ENCODE measurements around the gene ELN.

ELN gene

DNA sequence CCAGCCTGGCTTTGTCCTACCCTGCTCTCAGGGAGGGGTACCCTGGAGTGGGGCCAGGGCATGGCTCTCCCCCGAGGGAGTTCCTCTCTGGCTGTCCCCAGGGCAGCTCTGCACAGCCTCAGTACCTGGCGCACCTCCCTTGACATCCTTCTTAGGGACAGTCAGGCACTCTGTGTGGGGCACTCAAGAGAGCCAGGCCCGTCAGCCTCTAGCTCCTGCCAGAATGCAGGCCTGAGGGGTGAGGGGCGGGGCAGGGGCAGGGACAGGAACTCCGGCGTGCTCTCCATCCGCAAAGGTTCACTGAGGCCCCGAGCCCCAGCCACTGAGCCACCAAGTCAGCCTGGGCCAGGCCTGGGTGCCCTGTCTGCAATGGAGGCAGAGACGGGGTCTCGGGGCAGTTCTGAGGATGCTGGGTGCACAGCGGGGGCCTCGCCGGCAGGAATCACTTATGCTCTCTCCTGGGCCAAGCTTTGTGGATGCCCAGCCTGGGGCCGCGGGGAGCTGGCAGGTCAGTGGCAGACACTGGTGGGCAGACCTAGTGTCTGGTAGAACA, 65.8 kb downstream of the ELN start:
- no peak overlapping the region for H3K4me3 ChIP-seq (ENCODE audit: low read depth, low read length)

DNA sequence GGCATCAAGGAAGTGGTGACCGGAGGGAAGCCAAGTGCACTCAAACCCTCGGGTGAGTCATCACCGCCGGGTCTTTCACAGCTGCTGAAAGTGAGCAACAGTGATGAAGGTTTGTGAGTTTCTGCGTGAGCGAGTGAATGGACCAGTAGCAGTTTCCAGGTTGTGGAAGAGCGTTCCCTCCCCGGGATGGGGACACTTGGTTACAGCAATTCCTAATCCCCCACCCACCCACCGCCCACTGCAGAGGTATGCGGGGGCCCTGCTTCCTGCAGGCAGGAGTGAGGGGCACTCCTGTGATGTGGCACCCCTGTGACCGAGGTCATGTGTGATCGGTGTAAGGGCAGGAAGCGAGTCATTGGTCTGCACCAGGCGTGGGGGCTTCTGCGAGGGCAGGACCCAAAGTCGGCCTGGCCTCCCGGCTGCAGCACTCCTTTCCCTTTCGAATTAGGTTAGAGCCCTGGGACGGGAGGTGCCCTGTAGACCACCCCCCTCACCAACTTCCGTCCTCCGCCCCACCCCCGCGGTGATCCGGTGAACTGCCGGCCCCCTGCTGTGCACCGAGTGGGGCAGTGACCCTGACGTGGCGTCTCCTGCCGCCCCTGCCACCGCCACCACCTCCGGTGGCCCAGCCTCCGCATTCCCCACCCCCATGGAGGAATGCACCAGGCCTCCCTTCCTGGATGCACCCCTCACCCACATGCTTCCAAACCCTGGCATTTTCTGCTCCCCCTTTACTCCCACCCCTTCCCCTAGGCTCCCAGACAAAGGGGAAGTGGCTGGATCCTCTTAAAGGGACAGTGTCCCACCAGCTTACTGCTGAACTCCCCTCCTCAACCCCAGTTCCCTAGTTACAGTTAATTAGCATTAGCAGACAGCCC, 66.5 kb downstream of the ELN start:
- Histone ChIP-seq H3K27me3 (replicated peaks) (no peaks in the 10 kb centered on the region), H3K4me3 (ENCODE audit: low read depth, low read length) (peak overlapping the region; percentile 31), H3K36me3 (replicated peaks) (peaks cover 26% of the 10 kb centered on the region), H3K27ac (peak overlapping the region; percentile 93)
- TF ChIP-seq, protein P1, sequence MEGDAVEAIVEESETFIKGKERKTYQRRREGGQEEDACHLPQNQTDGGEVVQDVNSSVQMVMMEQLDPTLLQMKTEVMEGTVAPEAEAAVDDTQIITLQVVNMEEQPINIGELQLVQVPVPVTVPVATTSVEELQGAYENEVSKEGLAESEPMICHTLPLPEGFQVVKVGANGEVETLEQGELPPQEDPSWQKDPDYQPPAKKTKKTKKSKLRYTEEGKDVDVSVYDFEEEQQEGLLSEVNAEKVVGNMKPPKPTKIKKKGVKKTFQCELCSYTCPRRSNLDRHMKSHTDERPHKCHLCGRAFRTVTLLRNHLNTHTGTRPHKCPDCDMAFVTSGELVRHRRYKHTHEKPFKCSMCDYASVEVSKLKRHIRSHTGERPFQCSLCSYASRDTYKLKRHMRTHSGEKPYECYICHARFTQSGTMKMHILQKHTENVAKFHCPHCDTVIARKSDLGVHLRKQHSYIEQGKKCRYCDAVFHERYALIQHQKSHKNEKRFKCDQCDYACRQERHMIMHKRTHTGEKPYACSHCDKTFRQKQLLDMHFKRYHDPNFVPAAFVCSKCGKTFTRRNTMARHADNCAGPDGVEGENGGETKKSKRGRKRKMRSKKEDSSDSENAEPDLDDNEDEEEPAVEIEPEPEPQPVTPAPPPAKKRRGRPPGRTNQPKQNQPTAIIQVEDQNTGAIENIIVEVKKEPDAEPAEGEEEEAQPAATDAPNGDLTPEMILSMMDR (IDR thresholded peaks at IDR 0.05; ENCODE audit: low read depth, low read length, missing control alignments): no peak
- in situ Hi-C loops (cut with HindIII; ENCODE audit: low pct_ligation_motif_present, low sequenced_read_pairs): no loop called here
- DNase-seq: peak; percentile 96

More for the DNA sequence above, 65.8 kb downstream of the ELN start:
- TF ChIP-seq, protein P1 (IDR thresholded peaks at IDR 0.05; ENCODE audit: low read depth, low read length, missing control alignments): no peak
- no peaks in the 10 kb centered on the region for H3K27me3 ChIP-seq (replicated peaks)
- H3K27ac ChIP-seq: peak overlapping the region; percentile 93
- in situ Hi-C loops (cut with HindIII; ENCODE audit: low pct_ligation_motif_present, low sequenced_read_pairs): no loop called here
- H3K36me3 ChIP-seq (replicated peaks): peaks cover 21% of the 10 kb centered on the region
- no peak for DNase-seq

GRCh38 chr7:74095135-74095534, 67.2 kb downstream of the ELN start:
- peaks cover 30% of the 10 kb centered on the region for H3K36me3 ChIP-seq (replicated peaks)
- TF ChIP-seq, protein P1 (IDR thresholded peaks at IDR 0.05; ENCODE audit: low read depth, low read length, missing control alignments): no peak
- peak overlapping the region; percentile 31 for H3K4me3 ChIP-seq (ENCODE audit: low read depth, low read length)
- H3K27ac ChIP-seq: peak overlapping the region; percentile 93
- no peaks in the 10 kb centered on the region for H3K27me3 ChIP-seq (replicated peaks)
- no peak for DNase-seq
- in situ Hi-C loops (cut with HindIII; ENCODE audit: low pct_ligation_motif_present, low sequenced_read_pairs): no loop called here

DNA sequence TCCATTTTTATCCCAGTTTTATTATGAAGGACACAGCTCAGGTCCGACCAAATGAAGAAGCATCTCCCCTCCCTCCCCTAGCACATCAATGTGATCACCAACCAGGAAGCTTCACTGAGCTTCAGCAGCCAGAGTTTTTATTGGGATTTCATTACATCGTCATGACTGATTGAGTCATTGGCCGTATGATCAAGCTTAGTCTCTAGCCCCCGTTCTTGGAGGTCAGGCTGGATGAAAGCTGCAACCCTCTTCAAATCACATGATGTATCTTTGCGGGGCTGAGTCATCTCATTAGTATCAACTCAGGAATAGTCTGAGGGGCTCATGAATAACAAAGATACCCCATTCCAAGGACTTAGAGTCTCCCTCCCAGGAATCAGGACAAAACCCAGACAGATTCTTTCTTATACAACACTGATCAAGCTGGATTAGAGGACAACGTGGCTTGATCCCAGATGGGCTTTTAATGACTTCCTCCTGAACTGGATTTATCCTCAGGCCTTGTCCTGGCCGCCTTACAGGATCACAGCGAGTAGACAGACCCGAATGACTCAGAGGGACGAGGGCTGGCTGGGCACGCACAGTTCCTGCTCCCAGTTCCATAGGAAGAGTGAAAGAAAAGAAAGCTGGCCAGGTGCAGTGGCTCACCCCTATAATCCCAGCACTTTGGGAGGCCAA, 70.1 kb downstream of the ELN start:
- Histone ChIP-seq H3K36me3 (replicated peaks) (peaks cover 45% of the 10 kb centered on the region), H3K27ac (peak overlapping the region; percentile 100)

GRCh38 chr7:74099031-74099430, 71.1 kb downstream of the ELN start:
- in situ Hi-C loops (cut with HindIII; ENCODE audit: low pct_ligation_motif_present, low sequenced_read_pairs): no loop called here
- Histone ChIP-seq H3K27ac (peak overlapping the region; percentile 100), H3K27me3 (replicated peaks) (no peaks in the 10 kb centered on the region), H3K36me3 (replicated peaks) (peaks cover 50% of the 10 kb centered on the region), H3K4me3 (ENCODE audit: low read depth, low read length) (no peak overlapping the region)
- no peak for DNase-seq
- TF ChIP-seq, protein P1 (IDR thresholded peaks at IDR 0.05; ENCODE audit: low read depth, low read length, missing control alignments): no peak

More for the DNA sequence above, 70.1 kb downstream of the ELN start:
- in situ Hi-C loops (cut with HindIII; ENCODE audit: low pct_ligation_motif_present, low sequenced_read_pairs): no loop called here
- DNase-seq: peak; percentile 98
- no peak overlapping the region for H3K4me3 ChIP-seq (ENCODE audit: low read depth, low read length)
- H3K27me3 ChIP-seq (replicated peaks): no peaks in the 10 kb centered on the region
- TF ChIP-seq, protein P1 (IDR thresholded peaks at IDR 0.05; ENCODE audit: low read depth, low read length, missing control alignments): no peak

Data from brain microvascular endothelial cell (primary cell).